GM19193 (cell line): ENCODE measurements around the gene C11orf54.

ENCODE experiments used
- POLR2A ChIP-seq: IDR thresholded peaks from 4 replicates; pipeline ENCODE4 v1.6.1; 2011; ENCODE audit not compliant: insufficient read depth, insufficient read length; ENCODE audit errors: extremely low read depth

The C11orf54 gene

DNA sequence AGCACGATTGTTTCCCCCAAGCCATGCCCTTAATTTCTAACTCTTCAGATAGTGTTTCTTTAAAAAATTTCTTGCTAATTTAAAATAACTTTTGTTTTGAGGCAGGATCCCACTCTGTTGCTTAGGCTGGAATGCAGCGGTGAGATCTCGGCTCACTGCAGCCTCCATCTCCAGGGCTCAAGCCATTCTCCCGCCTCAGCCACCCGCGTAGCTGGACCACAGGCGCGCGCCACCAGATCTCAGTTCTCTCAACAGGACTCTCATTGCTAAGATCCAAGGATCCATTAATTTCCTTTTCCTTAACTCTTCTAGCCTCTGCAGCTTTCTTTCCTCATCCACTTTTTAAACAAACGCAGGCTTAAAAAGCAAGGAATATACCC, 42.3 kb downstream of the C11orf54 start:
- TF ChIP-seq POLR2A = no peak

- TF ChIP-seq POLR2A = peak; percentile 87
These were observed 42.9 kb downstream of the C11orf54 start, which contains the start of gene MED17 for GRCh38 chr11:93784145-93784934. Gene MED17, plus strand, starts transcription at chr11:93784282. Its CDS starts 232 bp downstream, at chr11:93784514.

- no peak for TF ChIP-seq POLR2A
These were observed 43.5 kb downstream of the C11orf54 start for GRCh38 chr11:93784935-93785360.

- TF ChIP-seq POLR2A = no peak
These were observed 50.0 kb downstream of the C11orf54 start for GRCh38 chr11:93791493-93791892.

DNA sequence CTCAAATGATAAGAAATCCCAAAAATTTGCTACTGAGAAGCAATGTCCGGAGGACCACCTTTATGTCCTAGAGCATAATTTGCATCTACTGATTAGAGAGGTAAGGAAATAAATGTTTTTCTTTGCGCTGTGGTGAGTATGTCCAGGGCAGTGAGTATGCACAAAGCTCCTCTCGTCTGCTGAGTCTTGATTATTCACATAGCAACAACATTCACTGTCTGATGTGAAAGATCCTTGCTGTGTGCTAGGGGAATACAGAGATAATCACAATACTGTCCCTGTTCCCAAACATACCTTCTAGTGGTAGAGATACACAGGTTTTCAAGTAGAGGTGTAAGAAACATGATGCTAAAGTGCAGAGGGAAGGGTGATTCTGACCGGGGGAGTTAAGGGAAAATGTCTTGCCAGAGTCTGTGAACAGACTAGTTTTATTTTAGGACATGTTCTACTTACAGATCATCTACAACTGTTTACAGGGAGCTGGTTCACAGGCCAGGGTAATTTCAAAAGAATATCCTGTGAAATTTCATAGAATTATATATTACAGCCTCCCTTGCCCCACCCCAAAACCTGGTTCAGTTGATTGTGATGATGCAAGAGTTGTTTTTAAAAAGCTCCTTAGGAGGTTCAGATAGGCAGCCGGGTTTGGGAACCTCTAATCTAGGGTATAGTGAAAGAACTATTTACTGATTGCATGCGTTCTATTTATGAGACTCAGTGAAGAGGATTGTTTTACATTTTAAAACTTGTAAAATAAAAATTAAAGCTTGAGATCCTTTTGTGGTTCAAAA, 55.2 kb downstream of the C11orf54 start:
- no peak for TF ChIP-seq POLR2A

GRCh38 chr11:93801366-93801765, 59.9 kb downstream of the C11orf54 start:
- TF ChIP-seq POLR2A = no peak

- no peak for TF ChIP-seq POLR2A
These were observed 63.4 kb downstream of the C11orf54 start for GRCh38 chr11:93804879-93805278.

- TF ChIP-seq POLR2A = no peak
These were observed 66.5 kb downstream of the C11orf54 start for GRCh38 chr11:93807980-93808379.

DNA sequence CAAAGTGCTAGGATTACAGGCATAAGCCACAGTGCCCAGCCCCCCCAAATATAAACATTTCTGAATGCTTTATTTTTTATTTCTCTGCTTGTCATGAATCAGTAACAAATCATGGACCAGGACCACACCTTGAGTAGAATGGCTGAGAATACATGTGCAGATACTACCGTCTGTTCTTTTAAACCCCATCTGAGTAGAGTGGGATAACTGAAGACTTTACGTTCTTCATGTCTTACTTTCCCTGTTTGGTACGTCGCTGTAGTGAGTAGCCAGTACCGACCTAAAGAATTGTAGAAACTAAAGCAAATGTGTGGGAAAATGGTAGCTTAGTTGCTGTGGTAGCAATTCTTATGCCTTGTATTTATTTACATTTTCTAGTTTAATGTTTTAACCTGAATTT, 72.5 kb downstream of the C11orf54 start:
- no peak for TF ChIP-seq POLR2A
